Measurements from ENCODE around the gene WDR53. TPM values are rescaled to one million over a fixed set of nuclear protein-coding genes. Genes with fewer than 3 reads are reported as not detected.

Gene WDR53
- total RNA-seq (2022; extraction: Qiagen RNA extraction; ENCODE audit: low read depth), result 9.6 to 11.7 TPM (median 10.2 TPM) in 5 replicates

GRCh38 chr3:196568246-196569002 lies at the start of gene WDR53, which contains the start of gene FBXO45:
Gene WDR53 (minus strand): TSS chr3:196568554. CDS start chr3:196561475, 7,079 bp downstream.
Gene FBXO45 (plus strand): TSS chr3:196568660. CDS start chr3:196568985, 325 bp downstream.

GRCh38 chr3:196514913-196515621 lies 53.3 kb downstream of the WDR53 start, which contains the start of gene SMCO1:
Gene SMCO1 (minus strand): TSS chr3:196515346. CDS start chr3:196515209, 137 bp downstream.

Other genes starting within 250 kb of the WDR53 start
- 6.4 to 11.8 TPM (median 8.6 TPM) in 5 replicates for gene TM4SF19, start 230.2 kb downstream of the WDR53 start, total RNA-seq (2022; extraction: Qiagen RNA extraction; ENCODE audit: low read depth)
- gene UBXN7, start 136.1 kb downstream of the WDR53 start, total RNA-seq (2022; extraction: Qiagen RNA extraction; ENCODE audit: low read depth), result 6.7 to 11.3 TPM (median 7.8 TPM) in 5 replicates
- gene RNF168, start 64.8 kb downstream of the WDR53 start, total RNA-seq (2022; extraction: Qiagen RNA extraction; ENCODE audit: low read depth), result 3.3 to 4.8 TPM (median 4.1 TPM) in 5 replicates
- not detected in 5 replicates for gene SMCO1, start 53.2 kb downstream of the WDR53 start, total RNA-seq (2022; extraction: Qiagen RNA extraction; ENCODE audit: low read depth)
- gene FBXO45, start 106 bp upstream of the WDR53 start, total RNA-seq (2022; extraction: Qiagen RNA extraction; ENCODE audit: low read depth), result 3.6 to 8.1 TPM (median 7.1 TPM) in 5 replicates
- not detected in 5 replicates for gene NRROS, start 71.1 kb upstream of the WDR53 start, total RNA-seq (2022; extraction: Qiagen RNA extraction; ENCODE audit: low read depth)
- 2.6 to 2.9 TPM (median 2.8 TPM) in 5 replicates for gene CEP19, start 143.7 kb upstream of the WDR53 start, total RNA-seq (2022; extraction: Qiagen RNA extraction; ENCODE audit: low read depth)
- 29.2 to 31.9 TPM (median 29.3 TPM) in 5 replicates for gene PIGX, start 143.8 kb upstream of the WDR53 start, total RNA-seq (2022; extraction: Qiagen RNA extraction; ENCODE audit: low read depth)
- gene PAK2, start 171.3 kb upstream of the WDR53 start, total RNA-seq (2022; extraction: Qiagen RNA extraction; ENCODE audit: low read depth), result 32.8 to 47.6 TPM (median 41.6 TPM) in 5 replicates

Data from A549 treated with ZK216348 at 1 μM for 4 hours (cell line).